K562 (cell line): ENCODE results near the gene PGPEP1. TPM values are rescaled to one million over a fixed set of nuclear protein-coding genes. Genes with fewer than 3 reads are reported as not detected.

Experiments used
- ARID1B ChIP-seq: fragments of 450-650 bp; IDR thresholded peaks from 2 replicates; pipeline ENCODE4 v1.6.1; 2016; ENCODE audit warnings: antibody characterized with exemption, mild to moderate bottlenecking, inconsistent platforms
- BHLHE40 ChIP-seq: IDR thresholded peaks from 2 replicates; pipeline ENCODE4 v1.6.1; 2011; ENCODE audit warnings: low read length, improper control_type of control experiment
- BRD9 ChIP-seq: fragments of 450-650 bp; IDR thresholded peaks from 2 replicates; pipeline ENCODE4 v1.6.1; 2018; ENCODE audit warnings: low read depth; ENCODE audit not compliant: partially characterized antibody
- CREM ChIP-seq: IDR thresholded peaks from 2 replicates; pipeline ENCODE4 v1.6.1; 2014; ENCODE audit warnings: antibody characterized with exemption, low read depth
- DDX20 ChIP-seq: fragments of 450-650 bp; IDR thresholded peaks from 2 replicates; pipeline ENCODE4 v1.6.1; 2016; ENCODE audit warnings: missing genetic modification characterization, low read depth, mild to moderate bottlenecking, missing compliant biosample characterization, moderate library complexity
- EP400 ChIP-seq: fragments of 450-650 bp; IDR thresholded peaks from 2 replicates; pipeline ENCODE4 v1.6.1; 2017; ENCODE audit warnings: antibody characterized with exemption, mild to moderate bottlenecking, moderate library complexity
- ESRRA ChIP-seq: fragments of 450-650 bp; IDR thresholded peaks from 2 replicates; pipeline ENCODE4 v1.6.1; 2014; ENCODE audit warnings: low read depth, mild to moderate bottlenecking, moderate library complexity, borderline replicate concordance
- POLR2G ChIP-seq: fragments of 200-400 bp; formaldehyde crosslinking; IDR thresholded peaks from 2 replicates; pipeline ENCODE4 v1.6.1; 2017; ENCODE audit warnings: low read depth, mild to moderate bottlenecking, antibody characterized with exemption, low read length, moderate library complexity
- SAFB ChIP-seq: fragments of 200-400 bp; formaldehyde crosslinking; IDR thresholded peaks from 2 replicates; pipeline ENCODE4 v1.6.1; 2017; ENCODE audit warnings: low read depth, low read length, borderline replicate concordance
- ZBTB7A ChIP-seq: IDR thresholded peaks from 2 replicates; pipeline ENCODE4 v1.6.1; 2011; ENCODE audit warnings: low read depth, mild to moderate bottlenecking, low read length, moderate library complexity, borderline replicate concordance; ENCODE audit not compliant: control insufficient read depth
- ZNF212 ChIP-seq: fragments of 450-650 bp; formaldehyde crosslinking; IDR thresholded peaks from 2 replicates; pipeline ENCODE4 v1.4.0; 2020; ENCODE audit warnings: mild to moderate bottlenecking
- ZNF282 ChIP-seq: sonication (generic); formaldehyde crosslinking; IDR thresholded peaks from 2 replicates; pipeline ENCODE4 v1.8.1; 2023; ENCODE audit warnings: missing genetic modification reagents
- polyA plus RNA-seq, 8 experiments: library from polyadenylated mRNA; depleted of rRNA in 4 of 8; stranded (reverse) in 5 of 8; unstranded in 3 of 8; fragments of >200 nt; fragmentation: Nextera tagmentation in 2 of 8; fragmentation: Illumina TruSeq in 1 of 8; extraction: Ambion mirVana in 2 of 8; extraction: Trizol in 1 of 8; gene quantifications; 2 replicates each; pipeline versions ENCODE4 v1.2.1 to v1.2.3, GENCODE V29; 2011 to 2014; ENCODE audit warnings: inconsistent platforms in 1 of 8, missing spikeins in 1 of 8
- total RNA-seq, 7 experiments: library from RNA; depleted of rRNA in 6 of 7; stranded (reverse); fragments of >200 nt in 6 of 7; fragmentation: Illumina TruSeq in 2 of 7; extraction: Trizol in 2 of 7; gene quantifications; 2 replicates each; pipeline versions ENCODE4 v1.2.1 to v1.2.3, GENCODE V29; 2011 to 2021; ENCODE audit warnings: low replicate concordance in 1 of 7
- TF ChIP-seq, protein P1 (sequence below): fragments of 450-650 bp; IDR thresholded peaks from 2 replicates; pipeline ENCODE4 v1.7.0; 2016; ENCODE audit warnings: borderline replicate concordance
- TF ChIP-seq, protein P2 (sequence below), 2 experiments: IDR thresholded peaks; 2 replicates each; pipeline ENCODE4 v1.6.1; 2011; ENCODE audit warnings: borderline replicate concordance in 1 of 2, control low read depth in 1 of 2, low read depth in 1 of 2, low read length in 1 of 2, mild to moderate bottlenecking in 1 of 2, mixed read lengths in 1 of 2, moderate library complexity in 1 of 2; ENCODE audit not compliant: insufficient read depth in 1 of 2, insufficient read length in 1 of 2, poor library complexity in 1 of 2, severe bottlenecking in 1 of 2; ENCODE audit errors: extremely low read depth in 1 of 2
- TF ChIP-seq, protein P3 (sequence below), 2 experiments: fragments of 200-800 bp in 1 of 2; sonication (Bioruptor generic) in 1 of 2; sonication (generic) in 1 of 2; formaldehyde crosslinking in 1 of 2; IDR thresholded peaks in 1 of 2; conservative IDR thresholded peaks in 1 of 2; 2 replicates each; pipeline versions ENCODE4 v1.5.0 to v1.6.1; 2016 to 2020; ENCODE audit warnings: missing compliant biosample characterization in 1 of 2, missing genetic modification characterization in 1 of 2, missing genetic modification reagents in 1 of 2
- TF ChIP-seq, protein P4 (sequence below): fragments of 450-650 bp; IDR thresholded peaks from 2 replicates; pipeline ENCODE4 v1.6.1; 2017; ENCODE audit warnings: antibody characterized with exemption, mild to moderate bottlenecking

The PGPEP1 gene
- total and polyA plus RNA-seq, 9 of the 15 experiments (the other 6 are each of a cell fraction or from before 2014, with no cell fraction given), result 10.0 to 69.6 (median 33.5) TPM

DNA sequence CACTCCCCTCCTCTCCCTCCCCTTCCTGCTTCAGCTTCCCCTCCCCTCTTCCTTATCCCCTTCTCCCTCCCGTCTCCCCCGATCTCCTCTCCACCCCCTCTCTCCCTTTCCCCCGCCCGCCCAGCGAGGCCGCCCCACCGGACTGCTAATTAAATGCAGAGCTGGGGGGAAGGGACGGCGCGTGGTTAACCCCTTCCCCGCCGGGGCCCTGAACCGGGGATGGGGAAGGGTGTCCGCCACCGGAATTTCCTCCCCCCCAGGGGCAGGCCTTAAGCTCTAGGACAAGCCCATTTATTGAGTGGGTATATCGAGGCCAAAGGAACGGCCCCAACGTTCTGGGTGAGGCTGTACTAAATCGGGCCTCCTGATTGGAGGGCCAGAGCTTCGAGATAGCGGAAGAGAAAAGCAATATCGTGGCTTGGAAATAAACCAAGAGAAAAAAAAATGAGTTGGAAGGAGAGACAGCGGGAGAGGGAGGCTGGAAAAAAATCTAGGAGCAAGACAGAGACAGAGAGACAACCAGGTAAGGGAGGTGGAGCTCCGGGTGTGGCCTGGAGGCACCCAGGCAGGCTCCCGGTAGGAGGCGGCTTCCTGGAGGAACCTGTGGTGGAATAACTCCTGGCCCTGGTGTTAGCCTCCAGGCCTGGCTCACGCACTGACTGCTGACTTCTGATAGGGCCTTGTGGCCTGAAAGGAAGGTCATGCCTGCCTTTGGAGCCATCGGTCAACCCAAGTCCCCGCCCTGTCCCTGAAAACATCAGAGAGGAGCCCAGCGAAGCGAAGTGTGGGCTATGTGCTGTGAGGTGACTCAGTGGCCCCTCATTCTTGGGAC lies 47.4 kb upstream of the PGPEP1 start (continued):
- no peak for TF ChIP-seq SAFB
- TF ChIP-seq ARID1B, result peak; percentile 49
- TF ChIP-seq, protein P1, sequence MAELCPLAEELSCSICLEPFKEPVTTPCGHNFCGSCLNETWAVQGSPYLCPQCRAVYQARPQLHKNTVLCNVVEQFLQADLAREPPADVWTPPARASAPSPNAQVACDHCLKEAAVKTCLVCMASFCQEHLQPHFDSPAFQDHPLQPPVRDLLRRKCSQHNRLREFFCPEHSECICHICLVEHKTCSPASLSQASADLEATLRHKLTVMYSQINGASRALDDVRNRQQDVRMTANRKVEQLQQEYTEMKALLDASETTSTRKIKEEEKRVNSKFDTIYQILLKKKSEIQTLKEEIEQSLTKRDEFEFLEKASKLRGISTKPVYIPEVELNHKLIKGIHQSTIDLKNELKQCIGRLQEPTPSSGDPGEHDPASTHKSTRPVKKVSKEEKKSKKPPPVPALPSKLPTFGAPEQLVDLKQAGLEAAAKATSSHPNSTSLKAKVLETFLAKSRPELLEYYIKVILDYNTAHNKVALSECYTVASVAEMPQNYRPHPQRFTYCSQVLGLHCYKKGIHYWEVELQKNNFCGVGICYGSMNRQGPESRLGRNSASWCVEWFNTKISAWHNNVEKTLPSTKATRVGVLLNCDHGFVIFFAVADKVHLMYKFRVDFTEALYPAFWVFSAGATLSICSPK, result peak; percentile 62
- peak; percentile 64 for TF ChIP-seq EP400
- TF ChIP-seq BHLHE40, result peak; percentile 23; the same call in 1 of the 2 replicates
- TF ChIP-seq ESRRA, result peak; percentile 75
- no peak for TF ChIP-seq ZNF212
- no peak for TF ChIP-seq DDX20 (tag)
- TF ChIP-seq ZBTB7A, result peak; percentile 74; the same call in 1 of the 2 replicates
- peak; percentile 63 for TF ChIP-seq POLR2G
- TF ChIP-seq, protein P2, sequence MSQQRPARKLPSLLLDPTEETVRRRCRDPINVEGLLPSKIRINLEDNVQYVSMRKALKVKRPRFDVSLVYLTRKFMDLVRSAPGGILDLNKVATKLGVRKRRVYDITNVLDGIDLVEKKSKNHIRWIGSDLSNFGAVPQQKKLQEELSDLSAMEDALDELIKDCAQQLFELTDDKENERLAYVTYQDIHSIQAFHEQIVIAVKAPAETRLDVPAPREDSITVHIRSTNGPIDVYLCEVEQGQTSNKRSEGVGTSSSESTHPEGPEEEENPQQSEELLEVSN (IDR thresholded peaks at IDR 0.05; ENCODE audit: borderline replicate concordance in 1 of 2, extremely low read depth in 1 of 2, insufficient read depth in 1 of 2, insufficient read length in 1 of 2, low read depth in 1 of 2, low read length in 1 of 2, poor library complexity in 1 of 2, severe bottlenecking in 1 of 2), result peak in 1 of 2 experiments; percentile 39
- TF ChIP-seq ZNF282 (CRISPR knock-in tag), result no peak
- TF ChIP-seq, protein P3, sequence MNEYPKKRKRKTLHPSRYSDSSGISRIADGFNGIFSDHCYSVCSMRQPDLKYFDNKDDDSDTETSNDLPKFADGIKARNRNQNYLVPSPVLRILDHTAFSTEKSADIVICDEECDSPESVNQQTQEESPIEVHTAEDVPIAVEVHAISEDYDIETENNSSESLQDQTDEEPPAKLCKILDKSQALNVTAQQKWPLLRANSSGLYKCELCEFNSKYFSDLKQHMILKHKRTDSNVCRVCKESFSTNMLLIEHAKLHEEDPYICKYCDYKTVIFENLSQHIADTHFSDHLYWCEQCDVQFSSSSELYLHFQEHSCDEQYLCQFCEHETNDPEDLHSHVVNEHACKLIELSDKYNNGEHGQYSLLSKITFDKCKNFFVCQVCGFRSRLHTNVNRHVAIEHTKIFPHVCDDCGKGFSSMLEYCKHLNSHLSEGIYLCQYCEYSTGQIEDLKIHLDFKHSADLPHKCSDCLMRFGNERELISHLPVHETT (CRISPR knock-in tag; conservative IDR thresholded peaks at IDR 0.05 in 1 of 2, IDR thresholded peaks at IDR 0.05 in 1 of 2), result peak in 1 of 2 experiments; percentile 83; a peak in 1 of 4 replicates
- TF ChIP-seq, protein P4, sequence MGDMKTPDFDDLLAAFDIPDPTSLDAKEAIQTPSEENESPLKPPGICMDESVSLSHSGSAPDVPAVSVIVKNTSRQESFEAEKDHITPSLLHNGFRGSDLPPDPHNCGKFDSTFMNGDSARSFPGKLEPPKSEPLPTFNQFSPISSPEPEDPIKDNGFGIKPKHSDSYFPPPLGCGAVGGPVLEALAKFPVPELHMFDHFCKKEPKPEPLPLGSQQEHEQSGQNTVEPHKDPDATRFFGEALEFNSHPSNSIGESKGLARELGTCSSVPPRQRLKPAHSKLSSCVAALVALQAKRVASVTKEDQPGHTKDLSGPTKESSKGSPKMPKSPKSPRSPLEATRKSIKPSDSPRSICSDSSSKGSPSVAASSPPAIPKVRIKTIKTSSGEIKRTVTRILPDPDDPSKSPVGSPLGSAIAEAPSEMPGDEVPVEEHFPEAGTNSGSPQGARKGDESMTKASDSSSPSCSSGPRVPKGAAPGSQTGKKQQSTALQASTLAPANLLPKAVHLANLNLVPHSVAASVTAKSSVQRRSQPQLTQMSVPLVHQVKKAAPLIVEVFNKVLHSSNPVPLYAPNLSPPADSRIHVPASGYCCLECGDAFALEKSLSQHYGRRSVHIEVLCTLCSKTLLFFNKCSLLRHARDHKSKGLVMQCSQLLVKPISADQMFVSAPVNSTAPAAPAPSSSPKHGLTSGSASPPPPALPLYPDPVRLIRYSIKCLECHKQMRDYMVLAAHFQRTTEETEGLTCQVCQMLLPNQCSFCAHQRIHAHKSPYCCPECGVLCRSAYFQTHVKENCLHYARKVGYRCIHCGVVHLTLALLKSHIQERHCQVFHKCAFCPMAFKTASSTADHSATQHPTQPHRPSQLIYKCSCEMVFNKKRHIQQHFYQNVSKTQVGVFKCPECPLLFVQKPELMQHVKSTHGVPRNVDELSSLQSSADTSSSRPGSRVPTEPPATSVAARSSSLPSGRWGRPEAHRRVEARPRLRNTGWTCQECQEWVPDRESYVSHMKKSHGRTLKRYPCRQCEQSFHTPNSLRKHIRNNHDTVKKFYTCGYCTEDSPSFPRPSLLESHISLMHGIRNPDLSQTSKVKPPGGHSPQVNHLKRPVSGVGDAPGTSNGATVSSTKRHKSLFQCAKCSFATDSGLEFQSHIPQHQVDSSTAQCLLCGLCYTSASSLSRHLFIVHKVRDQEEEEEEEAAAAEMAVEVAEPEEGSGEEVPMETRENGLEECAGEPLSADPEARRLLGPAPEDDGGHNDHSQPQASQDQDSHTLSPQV, result peak; percentile 67; the same call in 1 of the 2 replicates
- TF ChIP-seq BRD9, result peak; percentile 32
- peak; percentile 53 for TF ChIP-seq CREM
